AG04450 (cell line): ENCODE measurements around the gene ERVH48-1. TPM values are rescaled to one million over a fixed set of nuclear protein-coding genes. Genes with fewer than 3 reads are reported as not detected.
"Not testable (repeated sequence)": the region's sequence is repeated elsewhere in the genome, so short reads cannot be mapped to it uniquely, and the experiment has no call there.

Experiments used
- CTCF ChIA-PET: fragments of 300-600, 350-600 bp; formaldehyde crosslinking; extraction: SDS; loops from one replicate; lab custom pipeline; 2022; ENCODE audit warnings: antibody characterized with exemption, inconsistent platforms; lab: Charles Lee
- POLR2A ChIA-PET: fragments of 350-600 bp; formaldehyde crosslinking; extraction: SDS; loops from one replicate; lab custom pipeline; 2021; ENCODE audit warnings: antibody characterized with exemption, inconsistent platforms; lab: Yijun Ruan, JAX
- DNase-seq: peaks from one replicate; pipeline ENCODE4 v3.0.0-alpha.2; 2011; ENCODE audit warnings: low read depth, low spot score
- H3K27ac ChIP-seq: one replicate; pipeline ENCODE4 v1.5.1; 2012; ENCODE audit warnings: low read depth, low read length, control low read depth
- H3K27me3 ChIP-seq: one replicate; pipeline ENCODE4 v1.6.0; 2012; ENCODE audit warnings: low read length; ENCODE audit not compliant: control insufficient read depth, insufficient read depth
- H3K4me3 ChIP-seq: 2 replicates; pipeline ENCODE4 v1.5.1; 2011; ENCODE audit warnings: mild to moderate bottlenecking, low read depth, low read length, control low read depth
- H3K9me3 ChIP-seq: 2 replicates; pipeline ENCODE4 v1.5.1; 2012; ENCODE audit warnings: low read length; ENCODE audit not compliant: control insufficient read depth, insufficient read depth
- polyA plus RNA-seq: library from polyadenylated mRNA; depleted of rRNA; stranded (reverse); fragments of >200 nt; gene quantifications from 2 replicates; pipeline ENCODE4 v1.2.3, GENCODE V29; 2011
- TF ChIP-seq, protein P1 (sequence below): IDR thresholded peaks from 2 replicates; pipeline ENCODE4 v1.5.1; 2011; ENCODE audit warnings: low read depth, low read length, control low read depth, inconsistent platforms

Gene ERVH48-1
- polyA plus RNA-seq, 1 experiment: not detected

GRCh38 chr21:42933973-42934372 lies 8.5 kb upstream of the ERVH48-1 start:
- POLR2A ChIA-PET, H3K27me3 ChIP-seq, H3K27ac ChIP-seq, DNase-seq, H3K9me3 ChIP-seq, H3K4me3 ChIP-seq, CTCF ChIA-PET: not testable (repeated sequence)

DNA sequence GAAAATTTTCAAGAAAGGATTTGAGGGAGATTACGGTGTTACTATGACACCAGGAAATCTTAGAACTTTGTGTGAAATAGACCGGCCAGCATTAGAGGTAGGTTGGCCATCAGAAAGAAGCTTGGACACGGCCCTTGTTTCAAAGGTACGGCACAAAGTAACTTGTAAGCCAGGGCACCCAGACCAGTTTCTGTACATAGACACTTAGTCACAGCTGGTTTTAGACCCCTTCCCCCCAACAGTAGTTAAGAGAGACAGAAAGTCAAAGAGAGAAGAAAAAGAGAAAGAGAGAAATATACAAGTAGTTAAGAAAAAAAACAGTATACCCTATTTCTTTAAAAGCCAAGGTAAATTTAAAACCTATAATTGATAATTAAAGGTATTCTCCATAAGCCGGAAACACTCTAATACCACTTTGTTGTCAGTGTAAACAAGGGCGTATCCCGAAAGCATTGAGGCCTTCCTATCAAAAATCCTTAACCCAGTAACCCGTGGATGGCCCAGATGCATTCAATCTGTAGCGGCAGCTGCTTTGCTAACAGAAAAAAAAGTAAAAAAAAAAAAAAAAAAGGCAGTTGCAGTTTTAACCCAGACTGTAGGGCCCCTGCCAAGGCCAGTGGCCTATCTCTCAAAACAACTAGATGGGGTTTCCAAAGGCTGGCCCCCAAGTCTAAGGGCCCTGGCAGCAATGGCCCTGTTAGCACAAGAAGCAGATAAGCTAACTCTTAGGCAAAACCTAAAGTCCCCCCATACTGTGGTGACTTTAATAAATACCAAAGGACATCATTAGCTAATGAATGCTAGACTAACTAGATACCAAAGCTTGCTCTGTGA lies 7.9 kb upstream of the ERVH48-1 start:
- H3K27me3 ChIP-seq, CTCF ChIA-PET, H3K4me3 ChIP-seq, H3K27ac ChIP-seq, POLR2A ChIA-PET, DNase-seq, H3K9me3 ChIP-seq: not testable (repeated sequence)

DNA sequence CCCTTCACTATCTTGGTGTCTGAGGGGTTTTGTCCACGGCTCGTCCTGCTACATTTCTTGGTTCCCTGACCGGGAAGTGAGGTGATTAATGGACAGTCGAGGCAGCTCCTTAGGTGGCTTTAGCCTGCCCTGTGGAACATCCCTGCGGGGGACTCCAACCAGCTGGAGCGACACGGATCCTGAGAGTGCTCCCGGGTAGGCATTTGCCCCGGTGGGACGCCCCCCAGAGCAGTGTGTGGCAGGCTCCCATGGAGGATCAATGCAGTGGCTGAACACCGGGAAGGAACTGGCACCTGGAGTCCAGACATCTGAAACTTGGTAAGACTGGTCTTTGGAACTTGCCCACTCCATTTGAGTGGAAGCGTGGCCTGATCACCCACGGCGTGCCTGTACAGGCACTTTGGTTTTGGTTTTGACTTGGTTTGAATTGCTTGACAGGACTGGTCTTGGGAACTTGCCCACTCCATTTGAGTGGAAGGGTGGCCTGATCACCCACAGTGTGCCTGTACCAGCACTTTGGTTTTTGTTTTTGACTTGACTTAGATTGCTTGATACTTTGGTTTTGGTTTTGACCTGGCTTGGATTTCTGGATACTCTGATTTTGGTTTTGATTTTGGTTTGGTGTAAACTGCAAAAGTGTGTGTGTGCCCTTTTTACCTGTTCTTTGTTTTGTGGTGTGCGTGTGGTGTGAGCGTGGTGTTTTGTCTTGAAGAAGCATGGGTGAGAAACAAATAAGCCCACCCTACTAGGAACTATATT lies 7.1 kb upstream of the ERVH48-1 start:
- H3K9me3 ChIP-seq, H3K4me3 ChIP-seq, POLR2A ChIA-PET, DNase-seq, H3K27me3 ChIP-seq, H3K27ac ChIP-seq, CTCF ChIA-PET: not testable (repeated sequence)

DNA sequence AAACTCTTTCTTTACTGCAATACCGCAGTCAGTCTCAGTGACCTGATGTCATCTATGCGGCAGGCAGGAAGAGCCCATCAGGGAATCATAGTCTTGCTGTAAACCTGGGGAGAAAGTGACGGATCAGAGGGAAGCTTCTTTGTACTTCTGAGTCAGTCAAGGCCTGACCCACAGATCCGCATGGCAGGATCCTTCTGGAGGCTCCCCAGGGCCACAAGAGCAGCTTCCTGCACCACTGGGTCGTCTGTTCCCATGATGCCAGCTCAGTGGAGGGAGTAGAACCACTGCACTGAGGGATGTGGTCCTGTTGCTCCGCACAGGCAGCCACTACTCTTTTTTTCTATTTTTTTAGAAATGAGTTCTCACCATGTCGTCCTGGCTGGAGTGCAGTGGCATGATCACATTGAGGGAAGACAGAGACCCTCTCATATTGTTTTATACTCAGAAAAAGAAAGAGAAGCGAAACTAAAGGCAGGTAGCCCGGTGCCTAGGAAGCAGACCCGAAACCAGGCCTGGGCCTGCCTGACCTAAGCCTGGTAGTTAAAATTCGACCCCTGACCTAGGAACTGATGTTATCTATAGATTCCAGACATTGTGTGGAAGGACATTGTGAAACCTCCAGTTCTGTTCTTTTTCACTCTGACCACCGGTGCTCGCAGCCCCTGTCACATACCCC lies 6.3 kb upstream of the ERVH48-1 start:
- Histone ChIP-seq H3K4me3 (no peak overlapping the region), H3K27me3 (no peaks in the 10 kb centered on the region), H3K27ac (no peak overlapping the region), H3K9me3 (no peaks in the 10 kb centered on the region)
- ChIA-PET CTCF (no interaction called here), POLR2A (no interaction called here)
- no peak for DNase-seq
- TF ChIP-seq, protein P1, sequence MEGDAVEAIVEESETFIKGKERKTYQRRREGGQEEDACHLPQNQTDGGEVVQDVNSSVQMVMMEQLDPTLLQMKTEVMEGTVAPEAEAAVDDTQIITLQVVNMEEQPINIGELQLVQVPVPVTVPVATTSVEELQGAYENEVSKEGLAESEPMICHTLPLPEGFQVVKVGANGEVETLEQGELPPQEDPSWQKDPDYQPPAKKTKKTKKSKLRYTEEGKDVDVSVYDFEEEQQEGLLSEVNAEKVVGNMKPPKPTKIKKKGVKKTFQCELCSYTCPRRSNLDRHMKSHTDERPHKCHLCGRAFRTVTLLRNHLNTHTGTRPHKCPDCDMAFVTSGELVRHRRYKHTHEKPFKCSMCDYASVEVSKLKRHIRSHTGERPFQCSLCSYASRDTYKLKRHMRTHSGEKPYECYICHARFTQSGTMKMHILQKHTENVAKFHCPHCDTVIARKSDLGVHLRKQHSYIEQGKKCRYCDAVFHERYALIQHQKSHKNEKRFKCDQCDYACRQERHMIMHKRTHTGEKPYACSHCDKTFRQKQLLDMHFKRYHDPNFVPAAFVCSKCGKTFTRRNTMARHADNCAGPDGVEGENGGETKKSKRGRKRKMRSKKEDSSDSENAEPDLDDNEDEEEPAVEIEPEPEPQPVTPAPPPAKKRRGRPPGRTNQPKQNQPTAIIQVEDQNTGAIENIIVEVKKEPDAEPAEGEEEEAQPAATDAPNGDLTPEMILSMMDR: no peak

- TF ChIP-seq, protein P1: no peak
- Histone ChIP-seq H3K27me3 (no peaks in the 10 kb centered on the region), H3K27ac (no peak overlapping the region), H3K4me3 (no peak overlapping the region), H3K9me3 (no peaks in the 10 kb centered on the region)
- no peak for DNase-seq
- CTCF ChIA-PET: no interaction called here
- POLR2A ChIA-PET: no interaction called here
Observed at GRCh38 chr21:42929969-42930368, 4.5 kb upstream of the ERVH48-1 start.

- H3K27me3 ChIP-seq, H3K4me3 ChIP-seq, CTCF ChIA-PET, POLR2A ChIA-PET, H3K9me3 ChIP-seq, H3K27ac ChIP-seq, DNase-seq: not testable (repeated sequence)
Observed at GRCh38 chr21:42927474-42928200, 2.2 kb upstream of the ERVH48-1 start.
